K562 (cell line): ENCODE results near the gene LRRC49. TPM values are rescaled to one million over a fixed set of nuclear protein-coding genes. Genes with fewer than 3 reads are reported as not detected.

ENCODE experiments used
- ATAC-seq: fragments of 200-7000 bp; cut with Tn5 transposase; 3 replicates; pipeline ENCODE4 v1.9.1; 2020; ENCODE audit warnings: moderate library complexity
- BruUV-seq: library from RNA; stranded (reverse); fragments of 400-500 nt; replicated peaks from 2 replicates; lab custom pipeline; 2021; lab: Mats Ljungman, UMichigan
- CTCF ChIA-PET: fragments of 300-600 bp; formaldehyde crosslinking; extraction: SDS; loops from one replicate; lab custom pipeline; 2021; ENCODE audit warnings: low intra/inter-chr PET ratio; lab: Yijun Ruan, JAX
- POLR2A ChIA-PET: fragments of 300-600, 350-650 bp; sonication (Branson Sonifier 250); formaldehyde crosslinking; extraction: SDS; loops from one replicate; lab custom pipeline; 2021; ENCODE audit warnings: antibody characterized with exemption, inconsistent platforms; lab: Yijun Ruan, JAX
- DNase-seq, 4 experiments: peaks; one replicate each; pipeline versions ENCODE4 v3.0.0 to v3.0.0-alpha.2; 2011 to 2018; ENCODE audit warnings: low spot score in 3 of 4, mixed read lengths in 3 of 4; ENCODE audit errors: extremely low read depth in 1 of 4
- FAIRE-seq: peaks from 2 replicates; lab custom pipeline; 2011; peaks lifted over from hg19 to GRCh38; lab: Jason Lieb, UNC
- H2AFZ ChIP-seq: 2 replicates; pipeline ENCODE4 v1.6.0; 2011; ENCODE audit warnings: low read depth, low read length, control low read depth, inconsistent platforms
- H3K27ac ChIP-seq: fragments of 200-600 bp; 3 replicates; pipeline ENCODE4 v1.8.0; 2011; ENCODE audit warnings: low read depth, mild to moderate bottlenecking, control low read depth, inconsistent platforms, low read length, moderate library complexity, mixed read lengths; ENCODE audit errors: extremely low read depth
- H3K27me3 ChIP-seq, 2 experiments: fragments of 300-600 bp in 1 of 2; 2 replicates in 1 of 2; 3 replicates in 1 of 2; pipeline versions ENCODE4 v1.6.0 to v1.8.0; 2011; ENCODE audit warnings: inconsistent platforms in 2 of 2, low read length in 2 of 2, mild to moderate bottlenecking in 1 of 2, mixed read lengths in 1 of 2, moderate library complexity in 1 of 2; ENCODE audit not compliant: control insufficient read depth in 2 of 2, insufficient read depth in 2 of 2
- H3K36me3 ChIP-seq: fragments of 300-600 bp; 3 replicates; pipeline ENCODE4 v1.8.0; 2011; ENCODE audit warnings: mild to moderate bottlenecking, low read length, inconsistent platforms; ENCODE audit not compliant: control insufficient read depth, insufficient read depth
- H3K4me1 ChIP-seq, 2 experiments: fragments of 200-600 bp in 1 of 2; replicated peaks in 1 of 2; 2 replicates in 1 of 2; 3 replicates in 1 of 2; pipeline versions ENCODE4 v1.5.1 to v1.8.0; 2011; ENCODE audit warnings: inconsistent platforms in 2 of 2, low read length in 2 of 2, mild to moderate bottlenecking in 1 of 2, mixed read lengths in 1 of 2, moderate library complexity in 1 of 2; ENCODE audit not compliant: control insufficient read depth in 2 of 2, insufficient read depth in 2 of 2
- H3K4me2 ChIP-seq: 2 replicates; pipeline ENCODE4 v1.6.1; 2011; ENCODE audit warnings: low read length, control low read depth, inconsistent platforms, mixed read lengths; ENCODE audit not compliant: insufficient read depth
- H3K4me3 ChIP-seq: fragments of 200-600 bp; sonication (generic), shearing (Covaris generic); 2 replicates; pipeline ENCODE4 v1.5.1; 2016; ENCODE audit warnings: control low read depth, inconsistent platforms
- H3K79me2 ChIP-seq: fragments of 200-600 bp; 3 replicates; pipeline ENCODE4 v1.8.0; 2011; ENCODE audit warnings: low read length, inconsistent platforms; ENCODE audit not compliant: control insufficient read depth, insufficient read depth
- H3K9ac ChIP-seq, 2 experiments: 2 replicates each; pipeline versions ENCODE4 v1.6.0 to v1.6.1; 2011; ENCODE audit warnings: low read depth in 2 of 2, low read length in 2 of 2, control low read depth in 1 of 2, inconsistent platforms in 1 of 2, mild to moderate bottlenecking in 1 of 2, mixed read lengths in 1 of 2; ENCODE audit not compliant: insufficient read depth in 1 of 2
- H3K9me1 ChIP-seq: one replicate; pipeline ENCODE4 v1.6.0; 2011; ENCODE audit warnings: inconsistent platforms, mild to moderate bottlenecking, low read length, moderate library complexity; ENCODE audit not compliant: control insufficient read depth, insufficient read depth
- H3K9me3 ChIP-seq: replicated peaks from 2 replicates; pipeline ENCODE4 v1.5.1; 2011; ENCODE audit warnings: low read depth, low read length, inconsistent platforms; ENCODE audit not compliant: control insufficient read depth, insufficient read depth
- H4K20me1 ChIP-seq: replicated peaks from 2 replicates; pipeline ENCODE4 v1.6.1; 2011; ENCODE audit warnings: low read length, inconsistent platforms, mixed read lengths; ENCODE audit not compliant: control insufficient read depth, insufficient read depth
- BHLHE40 ChIP-seq: IDR thresholded peaks from 2 replicates; pipeline ENCODE4 v1.6.1; 2011; ENCODE audit warnings: low read length, improper control_type of control experiment
- CHD1 ChIP-seq: fragments of 200-600 bp; sonication (generic); IDR thresholded peaks from one replicate; pipeline ENCODE4 v1.6.1; 2012; ENCODE audit warnings: mild to moderate bottlenecking, moderate library complexity, low read length, inconsistent platforms
- GTF2F1 ChIP-seq: IDR thresholded peaks from 2 replicates; pipeline ENCODE4 v1.6.1; 2011; ENCODE audit warnings: low read depth, low read length, improper control_type of control experiment
- KDM2B ChIP-seq: fragments of 250-450 bp; sonication (Bioruptor Pico); IDR thresholded peaks from 2 replicates; pipeline ENCODE4 v1.8.0; 2021; ENCODE audit warnings: mild to moderate bottlenecking, moderate library complexity
- LCOR ChIP-seq: sonication (generic); formaldehyde crosslinking; IDR thresholded peaks from 2 replicates; pipeline ENCODE4 v1.8.0; 2022; ENCODE audit warnings: mild to moderate bottlenecking, missing genetic modification reagents
- MAFG ChIP-seq: fragments of 450-650 bp; conservative IDR thresholded peaks from 2 replicates; pipeline ENCODE4 v1.6.1; 2016; ENCODE audit warnings: missing genetic modification characterization, missing compliant biosample characterization
- POLR2A ChIP-seq: fragments of 450-650 bp; conservative IDR thresholded peaks from 2 replicates; pipeline ENCODE4 v1.6.1; 2016
- TRIM28 ChIP-seq: fragments of 450-650 bp; IDR thresholded peaks from 2 replicates; pipeline ENCODE4 v1.6.1; 2017
- ZNF444 ChIP-seq: fragments of 250-450 bp; sonication (Bioruptor Pico); IDR thresholded peaks from 2 replicates; pipeline ENCODE4 v1.4.0; 2020; ENCODE audit warnings: mild to moderate bottlenecking, moderate library complexity
- ZNF57 ChIP-seq: fragments of 450-650 bp; formaldehyde crosslinking; IDR thresholded peaks from 2 replicates; pipeline ENCODE4 v1.4.0; 2020; ENCODE audit warnings: mild to moderate bottlenecking, moderate library complexity
- WGBS: fragments of 100-300 bp; shearing (Covaris generic); methylation state at CpG from one replicate; pipeline ENCODE4 v1.1.6; 2016; ENCODE audit warnings: low coverage, mixed read lengths; ENCODE audit not compliant: insufficient coverage; ENCODE audit errors: missing lambda C conversion rate; 5-methylcytosine and 5-hydroxymethylcytosine counted together
- in situ Hi-C: fragments of 300-500 bp; cut with MboI; formaldehyde crosslinking; loops from 4 replicates; pipeline ENCODE4 v1.15.0; 2018; ENCODE audit warnings: inconsistent platforms, mixed read lengths
- intact Hi-C: fragments of 100-400 bp; cut with micrococcal nuclease; formaldehyde crosslinking; loops from 2 replicates; pipeline ENCODE4 v1.14.2; 2022
- polyA plus RNA-seq, 8 experiments: library from polyadenylated mRNA; depleted of rRNA in 4 of 8; stranded (reverse) in 5 of 8; unstranded in 3 of 8; fragments of >200 nt; fragmentation: Nextera tagmentation in 2 of 8; fragmentation: Illumina TruSeq in 1 of 8; extraction: Ambion mirVana in 2 of 8; extraction: Trizol in 1 of 8; gene quantifications; 2 replicates each; pipeline versions ENCODE4 v1.2.1 to v1.2.3, GENCODE V29; 2011 to 2014; ENCODE audit warnings: inconsistent platforms in 1 of 8, missing spikeins in 1 of 8
- total RNA-seq, 7 experiments: library from RNA; depleted of rRNA in 6 of 7; stranded (reverse); fragments of >200 nt in 6 of 7; fragmentation: Illumina TruSeq in 2 of 7; extraction: Trizol in 2 of 7; gene quantifications; 2 replicates each; pipeline versions ENCODE4 v1.2.1 to v1.2.3, GENCODE V29; 2011 to 2021; ENCODE audit warnings: low replicate concordance in 1 of 7

Gene LRRC49
- total and polyA plus RNA-seq, 9 of the 15 experiments (the other 6 are each of a cell fraction or from before 2014, with no cell fraction given) = 0.32 TPM; not detected in 8

DNA sequence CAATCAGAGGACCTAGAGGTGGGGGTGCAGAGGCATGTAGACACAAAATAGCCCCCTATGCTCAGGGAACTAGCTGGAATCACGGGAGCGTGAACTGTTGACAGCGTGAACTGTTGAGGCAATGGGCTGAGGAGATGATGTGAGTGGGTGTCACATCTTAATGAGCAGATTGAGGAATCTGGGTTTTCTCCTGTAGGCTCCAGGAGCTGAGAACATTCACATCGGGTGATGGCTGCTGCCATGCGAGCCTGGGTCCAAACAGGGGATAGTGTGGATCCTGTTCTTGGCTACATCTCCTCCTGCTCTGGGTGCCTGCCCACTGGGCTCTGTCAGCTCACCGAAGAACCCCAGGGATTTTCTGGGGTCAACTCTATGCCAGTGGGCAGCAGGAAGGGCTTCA is 40.7 kb upstream of the LRRC49 start:
- no peaks in the 10 kb centered on the region for H3K36me3 ChIP-seq
- H3K9me3 ChIP-seq = no peaks in the 10 kb centered on the region
- peaks cover 2 to 8% of the 10 kb centered on the region in 2 experiments; a peak in 3 of 5 replicates for H3K27me3 ChIP-seq
- no peak for FAIRE-seq
- intact Hi-C loops = no loop called here
- no peaks in the 10 kb centered on the region for H4K20me1 ChIP-seq
- ATAC-seq = no peak
- no peak overlapping the region for H3K9ac ChIP-seq
- WGBS = 0% methylated on average over 5 of the region's 6 CpGs
- H3K27ac ChIP-seq = no peak overlapping the region
- CTCF ChIA-PET = no interaction called here
- H3K4me2 ChIP-seq = no peak overlapping the region
- in situ Hi-C loops = no loop called here
- H3K9me1 ChIP-seq = no peaks in the 10 kb centered on the region
- H3K79me2 ChIP-seq = no peaks in the 10 kb centered on the region
- no TSS peak for BruUV-seq
- H2AFZ ChIP-seq = no peak overlapping the region
- no peak for TF ChIP-seq KDM2B (CRISPR knock-in tag)
- no peak for TF ChIP-seq ZNF444 (CRISPR knock-in tag)
- TF ChIP-seq LCOR (CRISPR knock-in tag) = no peak
- TF ChIP-seq MAFG (tag) = no peak
- no peak for TF ChIP-seq TRIM28
- no peak for TF ChIP-seq CHD1
- TF ChIP-seq BHLHE40 = no peak
- no peak for TF ChIP-seq POLR2A
- TF ChIP-seq ZNF57 (CRISPR knock-in tag) = no peak
- TF ChIP-seq GTF2F1 = no peak
- POLR2A ChIA-PET = no interaction called here
- no peaks in the 10 kb centered on the region; a peak in 1 of 5 replicates for H3K4me1 ChIP-seq
- no peak for DNase-seq
- no peak overlapping the region for H3K4me3 ChIP-seq
